Muscle layer of colon (tissue), 2 donors: Measurements from ENCODE around the gene PRKG1.
"Not testable (repeated sequence)": the region's sequence is repeated elsewhere in the genome, so short reads cannot be mapped to it uniquely, and the experiment has no call there.

Experiments
- H3K27ac ChIP-seq: one replicate; pipeline ENCODE4 v1.7.0; 2013; ENCODE audit warnings: low read depth, mild to moderate bottlenecking, low read length, moderate library complexity
- H3K27me3 ChIP-seq, 2 donors: one replicate each; pipeline ENCODE4 v1.7.0; 2013; ENCODE audit warnings: low read length in 2 of 2, mild to moderate bottlenecking in 2 of 2; ENCODE audit not compliant: insufficient read depth in 2 of 2, control insufficient read depth in 1 of 2
- H3K36me3 ChIP-seq: one replicate; pipeline ENCODE4 v1.7.0; 2013; ENCODE audit warnings: mild to moderate bottlenecking, low read length; ENCODE audit not compliant: insufficient read depth
- H3K4me1 ChIP-seq: one replicate; pipeline ENCODE4 v1.7.0; 2013; ENCODE audit warnings: mild to moderate bottlenecking, low read length; ENCODE audit not compliant: insufficient read depth
- H3K4me3 ChIP-seq, 2 donors: one replicate each; pipeline ENCODE4 v1.7.0; 2013; ENCODE audit warnings: low read length in 2 of 2, low read depth in 1 of 2, mild to moderate bottlenecking in 1 of 2, moderate library complexity in 1 of 2
- H3K9ac ChIP-seq: one replicate; pipeline ENCODE4 v1.7.0; 2013; ENCODE audit warnings: low read length
- H3K9me3 ChIP-seq: one replicate; pipeline ENCODE4 v1.7.0; 2013; ENCODE audit warnings: mild to moderate bottlenecking, low read length
- donor health status: abdominal sarcoma.
- donor health status: Adenocarcinoma of cecum.

The PRKG1 gene

GRCh38 chr10:51318399-51319172 lies 244.3 kb downstream of the PRKG1 start:
- Histone ChIP-seq H3K27ac (no peak overlapping the region), H3K9me3 (no peaks in the 10 kb centered on the region), H3K36me3 (no peaks in the 10 kb centered on the region)

DNA sequence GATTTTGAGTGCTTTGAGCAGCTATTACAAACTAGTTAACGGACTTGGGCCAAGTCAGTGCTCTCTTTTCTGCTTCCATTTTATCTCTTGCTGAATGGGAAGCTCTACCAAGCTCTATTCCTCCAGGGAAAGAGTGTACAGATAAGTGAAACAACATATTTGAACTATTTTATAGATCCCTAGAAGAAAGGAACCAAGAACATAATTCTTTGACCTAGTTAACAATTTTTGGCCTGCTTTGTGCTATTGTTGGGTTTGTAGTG lies 244.8 kb downstream of the PRKG1 start:
- Histone ChIP-seq H3K27me3 (no peaks in the 10 kb centered on the region), H3K4me1 (peaks cover under 1% of the 10 kb centered on the region), H3K27ac (no peak overlapping the region), H3K36me3 (no peaks in the 10 kb centered on the region), H3K9me3 (no peaks in the 10 kb centered on the region), H3K9ac (no peak overlapping the region), H3K4me3 (no peak overlapping the region)

More at GRCh38 chr10:51318399-51319172, 244.3 kb downstream of the PRKG1 start:
- no peak overlapping the region for H3K9ac ChIP-seq
- no peak overlapping the region for H3K4me3 ChIP-seq
- H3K4me1 ChIP-seq, result peaks cover 6% of the 10 kb centered on the region
- H3K27me3 ChIP-seq, result no peaks in the 10 kb centered on the region

DNA sequence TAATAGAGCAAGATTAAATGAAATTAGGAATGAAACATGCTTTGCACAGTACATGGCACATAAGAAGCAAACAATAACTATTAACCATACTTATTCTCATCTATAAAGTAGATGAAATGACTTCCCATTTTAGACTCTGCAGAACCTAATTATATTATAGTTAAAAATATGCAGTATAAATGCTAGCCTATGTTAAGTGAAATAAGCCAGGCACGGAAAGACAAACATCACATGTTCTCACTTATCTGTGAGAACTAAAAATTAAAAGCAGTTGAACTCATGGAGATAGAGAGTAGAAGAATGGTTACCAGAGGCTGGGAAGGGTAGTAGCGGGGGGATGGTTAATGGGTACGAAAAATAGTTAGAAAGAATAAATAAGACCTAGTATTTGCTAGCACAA lies 247.0 kb downstream of the PRKG1 start:
- Histone ChIP-seq H3K36me3 (no peaks in the 10 kb centered on the region), H3K27me3 (no peaks in the 10 kb centered on the region), H3K9me3 (no peaks in the 10 kb centered on the region), H3K9ac (no peak overlapping the region), H3K4me3 (no peak overlapping the region), H3K27ac (no peak overlapping the region), H3K4me1 (no peaks in the 10 kb centered on the region)

DNA sequence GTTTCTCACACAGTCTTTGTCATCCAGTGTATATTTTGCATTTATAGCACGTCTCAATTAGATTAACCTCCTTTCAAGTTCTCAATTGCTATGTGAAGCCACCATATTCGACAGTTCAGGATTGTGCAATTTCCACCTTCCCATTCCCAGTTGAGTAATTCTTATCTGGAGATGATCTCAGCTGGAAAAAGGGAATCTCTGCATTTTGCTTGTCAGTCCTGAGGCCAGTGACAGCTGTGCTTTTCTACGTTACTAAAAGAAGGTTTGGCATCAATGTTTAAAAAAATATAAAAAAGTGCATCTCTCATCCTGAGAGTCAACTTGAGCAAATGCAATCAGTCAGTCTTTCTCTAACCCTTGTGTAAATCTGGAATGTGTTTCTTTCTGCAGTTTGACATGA lies 247.7 kb downstream of the PRKG1 start:
- no peak overlapping the region for H3K27ac ChIP-seq

GRCh38 chr10:51325649-51326048 lies 251.4 kb downstream of the PRKG1 start:
- Histone ChIP-seq H3K27ac (no peak overlapping the region), H3K4me3 (no peak overlapping the region), H3K4me1 (no peaks in the 10 kb centered on the region), H3K36me3 (no peaks in the 10 kb centered on the region), H3K9me3 (no peaks in the 10 kb centered on the region), H3K9ac (no peak overlapping the region), H3K27me3 (no peaks in the 10 kb centered on the region)

More for the DNA sequence above, 247.7 kb downstream of the PRKG1 start:
- H3K9me3 ChIP-seq, result no peaks in the 10 kb centered on the region
- H3K27me3 ChIP-seq, result no peaks in the 10 kb centered on the region
- H3K4me3 ChIP-seq, result no peak overlapping the region
- H3K9ac ChIP-seq, result no peak overlapping the region
- no peaks in the 10 kb centered on the region for H3K4me1 ChIP-seq
- H3K36me3 ChIP-seq, result no peaks in the 10 kb centered on the region

DNA sequence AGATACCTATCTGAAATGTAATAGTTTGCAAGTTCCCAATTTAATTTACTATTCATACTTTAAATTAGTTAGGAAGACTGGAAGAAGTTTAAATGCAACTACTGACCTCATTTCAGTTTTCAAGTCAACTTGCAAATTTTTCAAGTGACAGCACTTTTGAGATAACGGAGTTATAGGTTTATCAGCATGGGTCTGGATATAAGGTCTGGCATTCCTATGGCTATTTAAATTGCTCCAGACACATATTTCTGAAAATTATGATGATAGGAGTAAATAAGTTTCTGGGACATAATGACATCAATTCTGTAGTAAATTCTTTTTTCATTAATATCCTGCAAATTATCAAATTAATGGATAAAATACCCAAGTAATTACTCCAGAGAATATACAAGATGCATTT lies 251.9 kb downstream of the PRKG1 start:
- Histone ChIP-seq H3K9ac (no peak overlapping the region), H3K4me3 (no peak overlapping the region)

DNA sequence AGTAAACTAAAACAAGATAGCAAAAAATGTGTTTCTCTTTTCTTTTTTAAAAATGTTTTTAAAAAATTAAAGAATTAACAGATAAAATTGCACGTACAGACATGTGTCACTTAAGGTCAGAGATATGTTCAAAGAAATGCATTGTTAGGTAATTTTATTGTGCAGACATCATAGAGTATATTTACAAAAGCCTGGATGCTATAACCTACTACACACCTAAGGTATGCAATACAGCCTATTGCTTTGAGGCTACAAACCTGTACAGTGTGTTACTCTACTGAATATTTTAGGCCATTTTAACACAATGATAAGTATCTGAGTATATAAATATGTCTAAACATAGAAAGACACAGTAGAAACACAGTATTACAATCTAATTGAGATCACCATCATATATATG lies 253.1 kb downstream of the PRKG1 start:
- Histone ChIP-seq H3K27ac (no peak overlapping the region), H3K4me1 (no peaks in the 10 kb centered on the region), H3K4me3 (no peak overlapping the region), H3K9me3 (no peaks in the 10 kb centered on the region), H3K9ac (no peak overlapping the region), H3K36me3 (no peaks in the 10 kb centered on the region), H3K27me3 (no peaks in the 10 kb centered on the region)

More for the DNA sequence above, 251.9 kb downstream of the PRKG1 start:
- no peaks in the 10 kb centered on the region for H3K4me1 ChIP-seq
- no peaks in the 10 kb centered on the region for H3K27me3 ChIP-seq
- H3K36me3 ChIP-seq, result no peaks in the 10 kb centered on the region
- H3K27ac ChIP-seq, result no peak overlapping the region
- H3K9me3 ChIP-seq, result no peaks in the 10 kb centered on the region

DNA sequence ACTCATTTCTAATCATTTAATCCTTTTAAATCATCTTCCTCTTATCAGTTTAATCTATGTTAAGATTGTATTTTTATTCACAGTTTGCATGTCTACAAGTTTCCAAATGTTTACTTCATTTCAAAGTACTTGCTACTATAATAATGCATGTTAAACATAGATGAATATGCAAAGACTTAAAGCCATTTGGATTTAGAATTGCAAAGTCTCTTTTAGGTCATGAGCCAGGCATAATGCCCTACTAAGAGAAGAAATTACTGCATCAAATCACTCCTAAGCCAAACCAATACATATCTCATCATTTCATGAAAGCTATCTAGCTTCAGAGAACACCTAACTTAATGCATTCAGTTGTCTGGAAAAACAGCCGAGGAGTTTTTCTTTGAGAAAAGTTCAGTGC lies 266.1 kb downstream of the PRKG1 start:
- no peaks in the 10 kb centered on the region for H3K36me3 ChIP-seq
- H3K4me3 ChIP-seq, result no peak overlapping the region
- H3K4me1 ChIP-seq, result peaks cover 10% of the 10 kb centered on the region
- no peaks in the 10 kb centered on the region for H3K27me3 ChIP-seq
- no peak overlapping the region for H3K27ac ChIP-seq
- H3K9ac ChIP-seq, result no peak overlapping the region
- no peaks in the 10 kb centered on the region for H3K9me3 ChIP-seq

GRCh38 chr10:51340845-51341610 lies 266.7 kb downstream of the PRKG1 start:
- peaks cover 10% of the 10 kb centered on the region for H3K4me1 ChIP-seq
- no peaks in the 10 kb centered on the region for H3K9me3 ChIP-seq
- no peaks in the 10 kb centered on the region for H3K27me3 ChIP-seq
- no peak overlapping the region for H3K4me3 ChIP-seq
- H3K9ac ChIP-seq, result no peak overlapping the region
- no peaks in the 10 kb centered on the region for H3K36me3 ChIP-seq
- no peak overlapping the region for H3K27ac ChIP-seq

- H3K36me3 ChIP-seq, H3K9ac ChIP-seq, H3K9me3 ChIP-seq, H3K27ac ChIP-seq, H3K4me3 ChIP-seq, H3K27me3 ChIP-seq: not testable (repeated sequence)
- peaks cover 10% of the 10 kb centered on the region for H3K4me1 ChIP-seq
These were observed 267.5 kb downstream of the PRKG1 start for GRCh38 chr10:51341745-51342144.

DNA sequence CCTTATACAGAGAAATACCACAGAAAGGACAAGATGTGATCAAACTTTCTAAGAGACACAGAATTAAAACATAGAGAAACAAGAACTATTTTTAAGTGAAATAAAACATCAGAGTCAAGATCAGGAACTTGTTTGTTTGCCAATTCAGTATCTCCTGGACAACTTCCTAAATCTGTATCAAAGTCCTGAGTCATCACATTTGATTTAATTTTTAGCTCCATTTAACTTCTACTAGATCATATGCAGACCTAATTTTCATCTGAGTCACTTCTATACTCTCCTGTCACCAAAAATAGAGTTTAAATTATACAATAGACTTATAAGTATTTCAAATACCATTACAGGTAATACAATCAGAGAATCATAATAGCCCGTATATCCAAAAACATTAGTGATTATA lies 268.1 kb downstream of the PRKG1 start:
- H3K4me1 ChIP-seq, result peaks cover 10% of the 10 kb centered on the region
- H3K9me3 ChIP-seq, result no peaks in the 10 kb centered on the region
- H3K9ac ChIP-seq, result no peak overlapping the region
- no peak overlapping the region for H3K27ac ChIP-seq
- H3K36me3 ChIP-seq, result no peaks in the 10 kb centered on the region
- H3K27me3 ChIP-seq, result no peaks in the 10 kb centered on the region
- no peak overlapping the region for H3K4me3 ChIP-seq

DNA sequence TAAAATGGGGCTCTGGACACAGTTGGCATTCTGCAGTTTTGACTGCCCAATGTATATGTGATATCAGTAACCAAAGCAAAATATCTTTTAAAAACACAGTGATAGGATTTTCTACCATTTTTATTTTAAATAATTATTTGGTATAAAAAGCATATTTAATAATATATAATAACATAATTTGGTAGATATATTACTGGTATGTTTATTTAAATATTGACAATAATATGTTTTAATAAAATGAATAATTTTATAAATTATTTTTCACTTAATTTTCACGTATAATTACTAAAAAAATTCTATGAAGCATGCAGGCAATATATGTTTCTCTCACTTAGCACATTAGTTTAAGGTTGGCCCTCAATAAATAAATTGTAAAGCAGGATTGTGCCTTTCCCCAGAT lies 269.1 kb downstream of the PRKG1 start:
- H3K9me3 ChIP-seq, result no peaks in the 10 kb centered on the region
- no peak overlapping the region for H3K27ac ChIP-seq
- H3K4me3 ChIP-seq, result no peak overlapping the region
- H3K9ac ChIP-seq, result no peak overlapping the region
- H3K36me3 ChIP-seq, result no peaks in the 10 kb centered on the region
- peaks cover 10% of the 10 kb centered on the region for H3K4me1 ChIP-seq
- no peaks in the 10 kb centered on the region for H3K27me3 ChIP-seq
